ENCODE measurements around the gene NF2. TPM values are rescaled to one million over a fixed set of nuclear protein-coding genes. Genes with fewer than 3 reads are reported as not detected.
"Not testable (repeated sequence)": the region's sequence is repeated elsewhere in the genome, so short reads cannot be mapped to it uniquely, and the experiment has no call there.

NF2 gene
- total RNA-seq, 1 donor from 2014 or later = 99.5 TPM

DNA sequence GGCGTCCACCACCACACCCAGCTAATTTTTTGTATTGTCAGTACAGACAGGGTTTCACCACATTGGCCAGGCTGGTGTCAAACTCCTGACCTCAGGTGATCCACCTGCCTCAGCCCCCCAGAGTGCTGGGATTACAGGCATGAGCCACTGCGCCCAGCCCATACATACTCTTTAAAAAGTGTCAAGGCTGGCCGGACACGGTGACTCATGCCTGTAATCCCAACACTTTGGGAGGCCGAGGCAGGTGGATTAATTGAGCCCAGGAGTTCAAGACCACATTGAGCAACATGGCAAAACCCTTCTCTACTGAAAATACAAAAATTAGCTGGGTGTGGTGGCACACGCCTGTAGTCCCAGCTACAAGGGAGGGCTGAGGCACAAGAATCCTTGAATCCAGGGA, 9.0 kb upstream of the NF2 start:
- DNase-seq (ENCODE audit: extremely low read depth, low read depth, low spot score) = not testable (repeated sequence)

DNA sequence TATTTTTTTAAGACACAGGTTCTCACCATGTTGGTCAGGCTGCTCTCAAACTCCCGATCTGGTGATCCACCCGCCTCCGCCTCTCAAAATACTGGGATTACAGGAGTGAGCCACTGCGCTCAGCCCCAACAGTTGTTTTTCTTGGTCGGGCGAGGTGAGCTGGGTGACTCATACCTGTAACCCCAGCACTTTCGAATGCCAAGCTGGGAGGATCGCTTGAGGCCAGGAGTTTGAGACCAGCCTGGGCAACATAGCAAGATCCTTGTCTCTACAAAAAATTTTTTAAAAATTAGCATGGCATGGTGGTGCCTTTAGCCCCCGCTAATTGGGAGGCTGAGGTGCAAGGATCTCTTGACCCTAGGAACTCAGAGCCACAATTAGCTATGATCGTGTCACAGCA, 7.0 kb upstream of the NF2 start:
- no peak for DNase-seq (ENCODE audit: extremely low read depth, low read depth, low spot score)

DNA sequence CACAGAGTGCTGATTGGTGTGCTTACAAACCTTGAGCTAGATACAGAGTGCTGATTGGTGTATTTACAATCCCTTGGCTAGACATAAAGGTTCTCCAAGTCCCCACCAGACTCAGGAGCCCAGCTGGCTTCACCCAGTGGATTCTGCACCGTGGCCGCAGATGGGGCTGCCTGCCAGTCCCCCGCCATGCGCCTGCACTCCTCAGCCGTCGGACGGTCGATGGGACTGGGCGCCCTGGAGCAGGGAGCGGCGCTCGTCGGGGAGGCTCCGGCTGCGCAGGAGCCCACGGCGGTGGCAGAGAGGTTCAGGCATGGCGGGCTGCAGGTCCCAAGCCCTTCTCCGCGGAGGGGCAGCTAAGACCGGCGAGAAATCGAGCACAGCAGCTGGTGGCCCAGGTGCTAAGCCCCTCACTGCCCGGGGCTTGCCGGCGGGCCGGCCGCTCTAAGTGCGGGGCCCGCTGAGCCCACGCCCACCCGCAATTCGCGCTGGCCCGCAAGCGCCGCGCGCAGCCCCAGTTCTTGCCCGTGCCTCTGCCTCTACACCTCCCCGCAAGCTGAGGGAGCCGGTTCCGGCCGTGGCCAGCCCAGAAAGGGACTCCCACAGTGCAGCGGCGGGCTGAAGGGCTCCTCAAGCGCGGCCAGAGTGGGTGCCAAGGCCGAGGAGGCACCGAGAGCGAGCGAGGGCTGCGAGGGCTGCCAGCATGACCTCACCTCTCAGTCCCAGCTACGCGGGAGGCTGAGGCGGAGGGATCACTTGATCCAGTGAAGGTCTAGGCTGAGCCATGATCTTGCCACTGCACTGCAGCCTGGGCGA, 5.4 kb upstream of the NF2 start:
- DNase-seq (ENCODE audit: extremely low read depth, low read depth, low spot score) = not testable (repeated sequence)

DNA sequence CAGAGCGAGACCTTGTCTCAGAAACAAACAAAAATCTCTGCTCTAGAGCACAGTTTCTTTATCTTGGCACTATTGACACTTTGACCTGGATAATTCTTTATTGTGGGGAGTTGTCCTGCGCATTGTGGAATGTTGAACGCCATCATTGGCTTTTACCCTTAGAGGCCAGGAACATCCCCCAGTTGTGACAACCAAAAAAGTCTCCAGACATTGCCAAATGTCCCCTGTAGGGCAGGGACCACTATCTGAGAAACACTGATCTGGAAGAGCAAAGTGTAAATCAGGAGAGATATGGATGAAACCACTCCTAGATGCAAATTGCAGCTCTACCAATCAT, 4.8 kb upstream of the NF2 start:
- DNase-seq (ENCODE audit: extremely low read depth, low read depth, low spot score) = no peak

DNA sequence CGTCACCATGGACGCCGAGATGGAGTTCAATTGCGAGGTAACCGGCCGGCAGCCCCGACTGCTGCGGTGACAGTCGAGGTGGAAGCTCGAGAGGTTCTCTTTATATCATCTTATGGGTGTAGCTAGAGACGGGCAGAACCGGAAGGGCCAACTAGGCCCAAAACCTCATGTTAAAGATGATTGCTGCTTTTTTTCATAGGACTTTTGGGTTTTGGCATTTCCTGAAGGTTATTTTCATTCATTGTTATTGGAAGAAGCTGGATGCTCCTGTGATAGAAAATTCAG, 585 bp downstream of the NF2 start:
- DNase-seq (ENCODE audit: extremely low read depth, low read depth, low spot score) = no peak

DNA sequence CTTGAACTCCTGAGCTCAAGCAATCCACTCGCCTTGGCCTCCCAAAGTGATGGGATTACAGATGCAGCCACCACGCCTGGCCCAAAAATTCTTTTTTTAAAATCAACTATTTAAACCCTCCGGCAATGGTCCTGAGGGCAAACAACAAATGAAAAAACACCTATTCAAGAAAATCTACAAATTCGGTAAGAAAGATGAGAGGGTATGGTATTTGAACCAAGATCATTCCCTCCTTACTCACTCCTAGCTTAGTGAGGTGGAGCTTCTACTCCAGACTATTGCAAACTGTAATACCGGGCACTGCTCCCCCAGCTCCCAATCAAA, 2.1 kb downstream of the NF2 start:
- no peak for DNase-seq (ENCODE audit: extremely low read depth, low read depth, low spot score)

DNA sequence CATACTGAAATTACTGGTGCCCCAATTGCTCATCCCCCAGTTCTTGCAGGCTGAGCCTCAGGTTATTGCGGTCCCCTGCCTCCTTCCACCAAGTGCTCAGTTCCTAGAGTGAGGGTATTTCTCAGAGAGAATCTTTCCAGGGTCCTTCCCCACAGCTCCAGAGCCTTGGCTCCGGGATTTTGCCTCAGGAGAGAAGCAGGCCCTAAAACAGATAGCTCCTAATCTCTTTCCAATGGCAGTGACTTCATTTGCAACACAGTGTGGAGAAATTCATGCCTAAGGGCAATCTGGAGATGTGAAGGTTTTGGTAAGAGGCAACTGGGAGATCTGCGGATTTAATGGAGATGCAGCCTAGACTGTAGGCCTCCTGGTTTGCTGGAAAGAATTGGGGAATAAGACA, 2.9 kb downstream of the NF2 start:
- no peak for DNase-seq (ENCODE audit: extremely low read depth, low read depth, low spot score)

DNA sequence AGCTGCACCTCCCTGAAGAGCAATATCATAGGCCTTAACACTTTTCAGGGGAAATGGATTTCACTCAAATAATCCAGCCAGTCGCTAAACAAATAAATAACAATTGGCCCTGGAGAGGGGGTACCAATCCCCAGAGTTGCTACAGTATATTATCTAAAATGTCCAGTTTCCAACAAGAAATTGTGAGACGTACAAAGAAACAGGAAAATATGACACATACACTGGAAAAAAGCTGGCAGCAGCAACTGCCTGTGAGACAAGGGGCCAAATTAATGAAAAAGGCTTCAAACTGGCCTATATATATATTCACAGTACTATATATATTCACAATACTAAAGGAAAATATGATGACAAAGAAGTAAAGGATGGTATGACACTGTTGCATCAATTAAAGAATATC, 4.0 kb downstream of the NF2 start:
- DNase-seq (ENCODE audit: extremely low read depth, low read depth, low spot score) = no peak

DNA sequence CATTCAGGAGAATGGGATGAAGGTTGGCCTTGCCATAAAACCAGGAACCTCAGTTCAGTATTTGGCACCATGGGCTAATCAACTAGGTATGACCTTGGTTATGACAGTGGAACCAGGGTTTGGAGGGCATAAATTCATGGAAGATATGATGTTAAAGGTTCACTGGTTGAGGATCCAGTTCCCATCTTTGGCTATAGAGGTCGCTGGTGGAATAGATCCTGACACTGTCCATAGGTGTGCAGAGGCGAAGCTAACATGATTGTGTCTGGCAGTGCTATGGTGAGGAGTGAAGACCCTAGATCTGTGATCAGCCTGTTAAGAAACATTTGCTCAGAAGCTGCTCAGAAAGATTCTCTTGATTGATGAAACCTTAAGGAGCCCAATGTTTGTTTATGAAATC, 5.7 kb downstream of the NF2 start:
- DNase-seq (ENCODE audit: extremely low read depth, low read depth, low spot score) = no peak

DNA sequence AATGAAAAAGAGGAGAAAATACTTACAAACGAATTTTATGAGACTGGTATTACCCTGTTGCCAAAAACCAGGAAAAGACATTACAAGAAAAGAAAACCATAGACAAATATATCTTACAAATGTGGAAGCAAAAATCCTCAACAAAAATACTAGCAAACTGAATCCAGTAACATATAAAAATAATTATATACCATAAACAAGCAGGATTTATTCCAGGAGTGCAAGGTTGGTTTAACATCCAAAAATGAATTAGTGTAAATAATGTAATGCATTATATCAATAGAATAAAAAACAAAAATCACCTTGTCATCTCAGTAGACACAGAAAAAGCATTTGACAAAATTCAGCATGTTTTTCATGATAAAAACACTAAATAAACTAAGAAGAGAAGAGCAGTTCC, 7.3 kb downstream of the NF2 start:
- no peak for DNase-seq (ENCODE audit: extremely low read depth, low read depth, low spot score)

DNA sequence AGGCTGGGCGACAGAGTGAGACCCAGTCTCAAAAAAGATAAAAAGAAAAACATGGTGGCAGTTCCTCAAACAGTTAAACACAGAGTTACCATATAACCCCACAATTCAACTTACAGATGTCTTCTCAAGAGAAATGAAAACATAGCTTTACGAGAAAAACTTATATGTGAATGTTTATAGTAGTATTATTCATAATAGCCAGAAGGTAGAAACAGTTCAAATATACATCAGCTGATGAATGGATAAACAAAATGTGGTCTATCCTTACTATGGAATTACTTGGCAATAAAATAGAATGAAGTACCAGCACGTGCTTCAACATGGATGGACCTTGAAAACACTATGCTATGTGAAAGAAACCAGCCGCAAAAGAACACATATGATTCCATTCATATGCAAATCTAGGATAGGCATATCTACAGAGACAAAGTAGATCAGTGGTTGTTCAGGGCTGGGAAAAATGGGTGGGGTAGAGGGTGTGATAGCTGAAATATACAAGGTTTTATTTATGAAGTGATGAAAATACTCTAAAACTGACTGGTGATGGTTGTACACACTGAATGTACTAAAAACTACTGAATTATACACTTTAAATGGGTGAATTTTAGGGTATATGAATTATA, 12.4 kb downstream of the NF2 start:
- no peak for DNase-seq (ENCODE audit: extremely low read depth, low read depth, low spot score)

DNA sequence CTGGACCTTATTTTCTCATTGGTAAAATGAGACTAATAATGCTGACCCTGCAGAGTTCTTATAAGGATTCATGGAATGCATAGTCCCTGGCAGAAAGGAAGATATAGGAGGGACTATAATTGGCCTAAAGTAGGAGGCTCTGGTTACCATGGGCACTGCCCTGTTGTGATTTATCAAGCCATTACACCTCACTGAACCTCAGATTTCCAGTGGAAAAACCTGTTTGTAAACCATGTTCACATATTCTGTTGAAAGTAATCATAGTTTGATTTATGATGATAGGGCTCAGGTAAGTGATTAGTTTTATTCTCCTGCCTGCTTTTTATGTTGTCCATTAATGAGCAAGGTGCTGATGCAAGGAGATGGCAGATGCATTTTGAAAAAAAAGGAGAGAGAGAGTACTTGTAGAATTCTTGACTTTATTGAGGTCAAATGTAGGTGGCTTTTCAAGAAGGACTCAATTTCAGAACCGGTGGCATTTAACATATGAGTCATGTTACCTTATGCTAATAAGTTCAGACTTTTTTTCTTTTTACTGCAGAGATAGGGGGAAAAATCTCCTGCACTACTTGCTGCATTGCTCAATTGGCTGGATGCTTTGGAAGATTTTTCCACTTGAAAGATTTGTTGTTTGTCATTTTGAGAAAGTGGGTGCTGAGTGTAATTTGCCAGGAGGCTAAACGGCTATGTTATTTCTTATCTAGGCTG, 14.6 kb downstream of the NF2 start:
- no peak for DNase-seq (ENCODE audit: extremely low read depth, low read depth, low spot score)

DNA sequence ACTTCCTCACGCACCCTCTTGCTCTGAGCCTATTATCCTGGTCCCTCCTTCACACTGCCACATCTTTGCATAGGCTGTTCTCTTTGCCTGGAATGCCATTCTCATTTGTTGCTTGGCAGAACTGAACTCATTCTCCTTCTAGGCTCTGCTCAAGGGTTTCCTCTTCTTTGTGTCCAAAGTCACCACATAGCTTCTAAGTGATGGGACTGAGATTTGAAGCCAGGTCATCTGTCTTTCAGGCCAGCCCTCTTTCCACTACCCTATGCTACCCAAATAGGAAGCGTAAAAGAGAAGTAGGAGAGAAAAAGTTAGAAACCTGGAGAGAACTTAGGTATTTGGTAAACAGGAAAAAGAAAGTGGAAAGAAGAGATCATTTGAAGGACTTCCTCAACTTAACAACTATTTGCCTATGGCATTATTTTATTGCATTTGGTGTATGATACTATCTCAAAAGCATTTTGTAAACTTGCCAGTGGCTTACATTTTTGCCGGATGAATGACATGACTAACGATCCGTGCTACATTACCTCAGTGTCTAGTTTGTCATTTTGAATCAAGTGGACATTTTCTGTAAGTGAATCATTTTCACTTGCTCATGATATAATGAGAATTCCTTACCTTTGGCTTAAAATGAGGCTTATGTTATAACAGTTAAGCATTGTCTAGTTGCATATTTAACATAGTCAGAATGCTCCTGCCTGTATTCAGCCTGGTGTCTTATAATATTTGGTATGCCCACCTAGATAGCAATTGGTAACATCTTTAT, 18.5 kb downstream of the NF2 start:
- peak; percentile 81 for DNase-seq (ENCODE audit: extremely low read depth, low read depth, low spot score)

DNA sequence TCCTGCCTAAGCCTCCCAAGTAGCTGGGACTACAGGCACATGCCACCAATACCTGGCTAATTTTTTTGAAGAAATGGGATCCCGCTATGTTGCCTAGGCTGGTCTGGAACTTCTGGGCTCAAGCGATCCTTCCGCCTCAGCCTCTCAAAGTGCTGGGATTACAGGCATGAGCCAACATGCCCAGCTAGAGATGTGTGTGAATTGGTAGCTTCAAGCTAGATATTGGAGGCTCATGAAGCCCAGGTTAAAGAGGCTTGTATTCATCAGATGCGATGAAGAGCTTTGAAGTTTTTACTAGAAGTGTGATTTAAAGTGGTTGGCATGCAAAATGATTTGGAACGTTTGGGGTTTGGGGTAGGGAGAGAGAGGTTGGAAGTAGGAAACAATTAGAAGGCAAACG, 19.6 kb downstream of the NF2 start:
- DNase-seq (ENCODE audit: extremely low read depth, low read depth, low spot score) = no peak

DNA sequence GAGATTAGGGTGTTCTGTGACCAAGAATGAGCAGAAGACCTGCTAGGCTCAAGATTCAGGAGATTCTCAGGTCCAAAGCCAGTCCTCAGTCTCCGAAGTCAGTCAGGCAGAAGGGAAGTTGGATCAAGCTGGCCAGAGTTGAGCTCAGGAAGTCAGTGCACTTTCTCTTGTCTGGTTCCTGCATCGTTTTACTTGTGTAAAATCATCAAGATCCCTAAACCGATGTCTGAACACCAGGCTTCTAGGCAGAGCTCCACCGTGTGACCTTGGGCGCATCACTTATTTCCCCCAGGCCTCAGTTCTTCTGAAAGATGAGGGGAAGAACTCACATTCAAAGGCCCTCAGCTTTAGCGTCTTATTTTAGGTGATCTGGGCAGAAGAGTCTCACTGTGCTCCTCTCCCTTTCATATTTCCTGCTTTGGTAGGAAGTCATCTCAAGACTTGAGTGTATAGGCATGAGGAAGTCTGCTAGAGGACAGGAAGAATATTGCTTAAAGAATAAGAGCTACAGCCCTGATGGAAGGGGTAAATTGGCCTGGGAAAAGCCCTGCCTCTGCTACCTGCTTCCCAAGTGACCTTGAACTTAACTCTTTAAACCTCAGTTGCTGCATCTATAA, 20.2 kb downstream of the NF2 start:
- no peak for DNase-seq (ENCODE audit: extremely low read depth, low read depth, low spot score)

DNA sequence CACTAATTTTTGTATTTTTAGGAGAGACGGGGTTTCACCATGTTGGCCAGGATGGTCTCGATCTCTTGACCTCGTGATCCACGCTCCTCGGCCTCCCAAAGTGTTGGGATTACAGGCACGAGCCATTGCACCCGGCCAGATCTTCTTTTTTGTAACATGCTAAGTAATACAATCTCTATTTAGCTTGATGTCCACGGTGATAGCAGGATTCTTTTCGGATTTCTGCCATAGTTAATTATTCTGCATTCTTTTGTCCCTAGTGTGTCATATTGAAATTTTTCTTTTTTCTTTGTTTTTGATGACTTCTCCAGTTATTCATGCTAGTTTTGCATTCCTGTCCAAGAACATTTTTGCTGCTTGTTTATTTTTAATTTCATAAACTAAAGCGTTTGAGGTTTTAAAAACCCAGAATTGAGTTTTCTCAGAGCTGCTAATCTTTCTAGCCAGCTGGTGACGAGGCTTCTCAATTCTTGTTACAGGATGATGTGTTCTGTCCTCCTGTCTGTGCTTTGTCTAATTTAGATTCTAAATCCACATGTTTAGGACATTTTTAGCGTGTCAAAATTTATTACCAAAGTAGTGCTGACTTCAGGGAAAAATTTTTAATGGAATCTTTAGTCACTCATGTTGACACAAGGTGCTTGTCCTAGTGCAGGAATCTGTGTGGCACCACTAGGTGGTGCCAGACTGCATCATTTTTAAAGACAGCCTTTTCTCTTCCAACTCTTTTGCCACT, 21.8 kb downstream of the NF2 start:
- no peak for DNase-seq (ENCODE audit: extremely low read depth, low read depth, low spot score)

DNA sequence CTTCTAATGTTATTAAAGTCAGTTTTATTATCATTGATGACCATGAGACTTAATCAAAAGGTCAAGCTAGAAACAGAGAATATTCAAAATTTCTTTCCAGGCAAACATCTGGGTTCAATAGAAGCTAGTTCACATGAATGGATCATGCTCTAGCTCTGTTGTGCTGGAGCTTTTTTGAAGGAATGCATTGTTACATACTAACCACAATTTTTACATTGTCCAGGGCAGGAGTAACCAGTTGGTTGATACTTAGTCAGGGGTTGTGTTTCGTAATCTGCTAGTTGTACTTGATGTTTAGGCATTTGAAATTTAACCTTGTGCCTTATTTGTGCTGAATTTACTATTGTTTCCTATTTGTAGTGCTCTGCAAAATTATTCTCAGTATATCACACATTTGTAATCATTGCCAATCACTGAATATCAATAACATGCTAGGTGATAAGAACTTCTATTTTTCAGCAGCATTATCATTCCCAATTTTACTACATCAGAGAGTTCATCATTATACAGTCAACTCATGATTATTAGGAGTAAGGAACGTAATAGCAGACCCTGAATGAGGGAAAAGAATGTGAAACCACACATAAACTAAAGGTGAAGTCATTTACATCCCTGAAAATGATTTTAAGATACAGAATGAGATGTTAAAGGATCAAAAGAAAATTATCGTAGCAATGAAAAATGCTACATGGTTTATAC, 23.2 kb downstream of the NF2 start:
- DNase-seq (ENCODE audit: extremely low read depth, low read depth, low spot score) = no peak

DNA sequence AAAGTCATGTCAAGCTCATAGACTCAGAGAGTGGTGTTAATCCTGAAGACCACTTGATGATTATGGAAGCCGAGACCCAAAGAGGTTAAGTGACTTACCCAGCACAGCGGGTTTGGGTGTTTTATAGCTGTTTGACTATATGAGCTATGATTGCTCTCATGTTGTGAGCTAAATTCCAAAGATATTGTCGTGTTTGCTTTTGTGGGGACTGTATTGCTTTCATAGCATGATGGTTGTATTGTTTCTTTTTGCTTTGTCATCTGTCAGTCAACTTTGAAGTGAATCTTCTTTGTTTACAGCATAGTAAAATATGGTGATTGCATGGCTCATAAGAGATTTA, 23.7 kb downstream of the NF2 start:
- no peak for DNase-seq (ENCODE audit: extremely low read depth, low read depth, low spot score)

DNA sequence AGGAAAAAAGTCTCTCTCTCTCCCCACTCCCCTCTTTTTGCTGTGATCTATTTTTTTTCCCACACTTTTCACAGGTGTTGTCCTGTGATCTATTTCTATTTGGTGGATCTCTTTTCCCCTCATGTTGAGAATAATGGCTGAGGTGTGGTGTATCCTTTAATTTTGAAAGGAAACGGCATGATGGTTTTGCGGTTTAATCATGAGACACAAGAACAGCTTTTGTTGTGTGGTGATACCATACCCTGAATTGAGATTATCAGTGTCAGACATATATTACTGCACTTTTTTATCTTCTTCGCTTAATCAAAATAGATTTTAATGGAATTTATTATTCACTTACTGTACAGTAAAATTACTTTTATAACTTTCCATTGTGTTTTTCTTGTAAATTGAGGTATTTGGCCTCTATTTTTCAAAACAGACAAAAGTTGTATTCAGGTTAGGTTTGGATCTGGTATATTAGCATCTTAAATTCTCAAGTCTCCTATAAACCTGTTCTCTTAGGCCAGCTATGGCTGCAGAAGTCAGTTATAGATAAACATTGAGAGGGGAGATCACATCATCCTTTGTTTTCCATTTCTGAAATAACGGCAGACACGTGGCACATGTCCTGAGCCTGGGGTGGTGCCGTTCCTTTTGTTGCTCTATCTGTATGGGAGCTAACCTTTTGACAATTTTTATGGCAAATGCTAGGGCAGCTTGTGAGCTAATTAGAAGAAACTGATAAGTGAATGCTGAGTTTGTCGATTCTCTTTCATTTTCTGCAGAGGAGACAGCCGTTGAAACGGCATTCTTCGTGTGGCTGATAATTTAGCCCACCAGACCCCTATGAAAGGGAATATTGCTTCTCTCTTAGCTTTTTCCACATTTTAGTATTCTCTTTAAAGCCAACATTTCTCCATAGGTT, 25.8 kb downstream of the NF2 start:
- no peak for DNase-seq (ENCODE audit: extremely low read depth, low read depth, low spot score)

All from glomerular endothelial cell (primary cell).